GM18520 (cell line): ENCODE measurements around the gene CAPSL.
"Not testable (repeated sequence)": the region's sequence is repeated elsewhere in the genome, so short reads cannot be mapped to it uniquely, and the experiment has no call there.

ENCODE experiments used
- ATAC-seq: cut with Tn5 transposase; IDR thresholded peaks from one replicate; pipeline ENCODE4 v1.9.1; 2021; ENCODE audit not compliant: unreplicated experiment

Gene CAPSL

DNA sequence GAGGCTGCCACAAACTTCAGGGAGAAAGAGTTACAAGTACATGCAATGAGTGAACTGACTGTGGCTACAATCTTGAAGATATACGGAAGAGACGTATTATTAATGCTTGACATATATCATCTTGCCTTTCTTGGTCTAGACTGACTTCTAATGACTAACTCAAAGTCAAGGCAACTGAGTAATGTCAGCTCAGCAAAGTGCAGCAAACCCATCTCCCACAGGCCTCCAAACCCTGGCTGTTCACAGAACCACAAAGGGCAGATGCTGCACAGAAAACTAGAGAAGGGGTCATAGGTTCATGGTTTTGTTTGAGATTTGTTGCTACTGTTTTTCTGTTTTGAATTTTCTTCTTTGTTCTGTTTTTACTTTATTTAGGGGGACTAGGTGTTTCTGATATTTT is 60.8 kb downstream of the CAPSL start:
- no peak for ATAC-seq

DNA sequence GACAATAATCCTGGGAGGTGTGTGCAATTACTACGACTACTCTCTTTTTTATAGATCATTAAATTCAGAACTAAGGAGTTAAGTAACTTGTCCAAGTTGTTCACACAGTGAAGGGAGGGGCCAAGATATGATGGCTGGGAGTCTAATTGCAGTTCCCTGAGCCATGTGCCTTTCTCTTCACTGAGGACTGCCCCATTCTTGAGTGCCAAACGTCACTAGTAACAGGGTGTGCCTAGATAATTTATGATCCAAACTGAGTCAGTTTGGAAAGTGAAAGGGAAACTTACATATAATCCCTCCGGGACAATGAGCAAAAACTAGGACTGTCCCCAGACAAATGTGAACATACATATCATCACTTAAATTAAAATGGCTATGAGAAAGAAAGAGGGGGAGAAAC is 61.5 kb downstream of the CAPSL start:
- ATAC-seq: no peak

- ATAC-seq: no peak
Observed at GRCh38 chr5:35876454-35876853, 62.0 kb downstream of the CAPSL start.

DNA sequence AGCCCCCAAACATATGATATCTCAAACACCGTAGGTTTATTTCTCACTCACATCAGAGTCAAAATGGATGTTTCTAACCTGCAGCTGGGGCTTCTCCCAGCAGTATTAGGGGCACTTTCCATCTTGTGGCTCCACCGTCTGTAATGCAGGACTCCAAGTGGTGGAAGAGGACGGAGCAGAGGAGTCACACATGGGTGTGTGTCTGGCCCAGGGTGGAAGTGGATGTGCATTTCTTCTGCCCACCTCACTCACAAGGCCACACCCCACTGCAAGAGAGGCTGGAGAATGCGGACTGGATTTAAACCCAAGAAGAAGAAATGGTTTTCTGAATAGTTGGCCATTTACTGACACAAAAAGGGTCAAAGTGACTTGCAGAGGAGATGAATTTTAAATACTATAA is 67.8 kb downstream of the CAPSL start:
- ATAC-seq: no peak

DNA sequence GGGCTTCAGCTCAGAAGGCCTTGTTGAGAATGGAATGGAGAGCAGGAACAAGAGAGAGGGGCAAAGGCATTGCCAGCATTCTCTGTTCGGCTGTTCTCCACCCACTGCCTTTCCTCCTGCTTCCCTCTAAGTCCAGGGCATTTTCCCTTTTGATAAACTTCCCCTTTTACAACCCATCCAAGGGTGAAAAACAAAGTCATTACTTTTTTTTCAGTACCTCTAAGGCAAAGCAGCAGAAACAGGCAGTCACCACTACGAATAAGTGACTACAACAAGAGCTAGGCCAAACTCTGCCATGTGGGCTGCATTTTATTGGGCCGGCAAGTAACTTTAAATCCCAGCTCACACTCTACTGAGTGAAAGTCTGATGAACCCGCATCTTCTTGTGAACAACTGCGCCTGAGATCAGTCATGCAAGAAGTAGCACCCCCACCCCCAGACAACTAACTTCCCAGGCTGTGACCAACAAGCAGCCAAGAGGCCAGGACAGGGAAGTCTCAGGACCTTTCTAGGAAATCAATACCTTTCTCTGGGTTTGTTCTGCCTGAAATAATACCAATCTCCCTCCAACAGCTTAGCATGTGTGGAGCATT is 68.6 kb downstream of the CAPSL start:
- ATAC-seq: no peak

DNA sequence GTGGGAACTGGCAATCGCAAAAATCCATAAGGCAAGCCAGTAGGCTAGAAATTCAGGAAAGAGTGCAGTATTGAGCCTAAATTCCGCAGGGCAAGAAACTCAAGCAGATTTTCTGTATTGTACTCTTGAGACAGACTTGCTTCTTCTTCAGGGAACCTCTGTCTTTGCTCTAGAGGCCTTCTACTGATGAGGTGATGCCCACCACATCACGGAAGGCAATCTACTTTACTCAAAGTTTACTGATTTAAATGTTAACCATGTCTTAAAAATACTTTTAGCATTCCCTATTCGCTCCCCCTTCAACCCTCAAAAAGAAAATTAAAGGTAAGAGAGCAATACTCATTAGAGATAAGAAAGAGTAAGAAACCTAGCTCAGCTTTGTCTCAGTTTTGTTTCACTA is 70.4 kb downstream of the CAPSL start:
- ATAC-seq: no peak

GRCh38 chr5:35863159-35863558 is 75.3 kb downstream of the CAPSL start:
- no peak for ATAC-seq

GRCh38 chr5:35862126-35862525 is 76.3 kb downstream of the CAPSL start:
- ATAC-seq: no peak

DNA sequence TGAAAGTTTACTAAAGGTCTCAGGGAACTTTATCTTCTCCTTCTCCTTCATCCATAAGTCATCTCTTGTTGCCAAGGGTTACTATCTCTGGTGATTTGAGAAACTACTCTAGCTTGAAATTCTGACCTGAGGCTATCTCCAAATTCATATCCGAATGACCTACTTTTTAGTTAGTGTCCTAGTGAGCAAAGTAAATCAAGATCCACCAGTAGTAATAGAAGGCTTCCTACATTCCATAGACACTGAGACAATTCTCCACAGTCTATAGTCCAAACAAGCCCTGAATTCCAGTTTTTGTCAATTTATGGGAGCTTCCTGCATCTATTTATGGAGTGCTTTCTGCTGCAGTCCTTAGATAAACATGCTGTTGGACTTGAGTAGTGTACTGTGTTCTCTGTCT is 76.7 kb downstream of the CAPSL start:
- no peak for ATAC-seq

- ATAC-seq: no peak
Observed at GRCh38 chr5:35860686-35861085, 77.7 kb downstream of the CAPSL start.

DNA sequence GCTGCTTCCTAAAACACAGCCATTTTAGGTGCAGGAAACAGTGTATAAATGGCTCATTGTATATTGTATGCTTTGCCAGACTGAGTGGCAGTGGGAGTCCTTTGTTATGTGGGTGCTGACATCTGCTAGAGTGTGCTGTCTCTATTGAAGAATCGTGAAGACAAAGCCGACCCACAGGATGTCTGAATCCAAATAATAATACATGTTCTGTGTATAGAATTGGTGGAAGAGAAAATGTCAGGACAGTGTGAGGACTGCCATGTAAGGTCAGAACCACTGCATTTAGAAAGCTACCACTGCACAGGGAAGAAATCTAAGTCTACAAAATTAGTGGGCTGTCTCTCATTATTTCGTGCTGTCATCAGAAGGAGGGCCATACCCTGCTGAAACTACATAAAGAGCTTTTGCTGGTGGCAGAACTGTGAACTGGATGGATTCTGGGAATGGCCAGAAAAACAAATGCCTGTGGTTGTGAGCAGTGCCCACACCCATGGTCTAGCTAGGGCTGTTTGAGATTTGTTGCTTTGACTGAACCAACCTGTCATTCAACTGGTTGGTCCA is 79.2 kb downstream of the CAPSL start:
- ATAC-seq: no peak

- no peak for ATAC-seq
Observed at GRCh38 chr5:35857606-35858205, 80.7 kb downstream of the CAPSL start.

DNA sequence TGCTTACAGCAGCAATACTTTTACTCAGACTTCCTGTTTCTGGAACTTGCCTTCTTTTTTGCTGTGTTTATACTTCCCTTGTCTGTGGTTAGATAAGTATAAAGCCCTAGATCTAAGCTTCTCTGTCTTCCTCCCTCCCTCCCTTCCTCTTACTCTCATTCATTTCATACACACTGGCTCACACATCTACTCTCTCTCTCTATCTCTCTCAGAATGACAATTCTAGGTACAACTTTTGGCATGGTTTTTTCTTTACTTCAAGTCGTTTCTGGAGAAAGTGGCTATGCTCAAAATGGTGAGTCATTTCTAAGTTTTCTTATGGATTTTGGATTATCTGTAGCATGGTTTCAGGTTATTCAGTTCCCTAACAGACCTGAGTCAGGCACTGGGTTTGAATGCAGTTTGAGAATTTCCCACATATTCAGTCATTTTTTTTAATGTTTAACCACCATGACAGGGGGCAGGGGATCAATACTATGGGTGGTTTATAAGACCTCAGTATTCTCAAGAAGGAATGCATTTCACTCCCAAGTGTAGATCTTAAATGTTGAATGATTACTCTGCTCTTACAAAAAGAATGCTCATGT is 81.6 kb downstream of the CAPSL start, which contains the start of gene IL7R:
Gene IL7R, plus strand, starts transcription at position 127 of the 587 bp plus-strand sequence. Its CDS starts 87 bp downstream, at position 214.
- ATAC-seq: no peak

- ATAC-seq: not testable (repeated sequence)
Observed at GRCh38 chr5:35856186-35856764, 82.1 kb downstream of the CAPSL start.

DNA sequence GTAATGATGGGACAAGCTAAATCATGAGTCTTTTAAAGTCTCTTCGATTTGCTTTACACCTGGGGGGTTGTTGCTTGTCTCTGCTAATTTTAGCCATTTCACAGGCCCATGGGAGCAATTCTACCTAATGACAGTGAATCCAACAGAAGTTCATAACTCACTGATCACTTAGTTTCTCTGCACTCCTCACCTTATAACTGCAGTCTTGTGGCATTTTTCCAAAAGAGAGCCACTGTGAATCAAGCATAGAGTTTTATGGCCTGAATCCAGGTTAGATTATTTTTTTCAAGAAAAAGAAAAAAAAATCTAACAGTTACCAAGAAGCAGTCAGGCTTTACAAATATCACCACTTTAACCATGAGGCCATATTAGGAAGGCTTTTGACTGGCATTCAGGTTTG is 83.2 kb downstream of the CAPSL start:
- ATAC-seq: no peak
